Measurements from ENCODE around the gene PRKCE. TPM values are rescaled to one million over a fixed set of nuclear protein-coding genes. Genes with fewer than 3 reads are reported as not detected.

PRKCE gene
- total RNA-seq, 2 experiments from 2014 or later = 24.9 to 26.2 TPM

DNA sequence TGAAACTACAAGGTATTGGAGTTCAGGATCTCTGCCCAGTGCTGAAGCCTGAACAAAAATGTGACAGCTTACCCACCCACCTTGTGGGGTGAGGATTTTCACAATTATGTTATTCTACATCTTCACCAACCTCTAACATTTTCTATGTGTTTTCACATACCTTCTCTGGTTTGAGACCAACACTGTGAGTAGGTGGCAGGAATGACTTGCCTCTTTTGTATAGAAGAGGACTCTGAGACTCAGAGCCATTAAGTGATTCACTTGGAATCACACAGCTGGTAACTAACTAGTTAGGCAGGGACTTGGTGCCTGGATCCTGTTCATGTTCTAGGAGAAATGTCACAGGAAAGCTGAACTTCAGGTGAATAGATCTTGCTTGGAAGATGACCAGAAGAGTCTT is 25.7 kb upstream of the PRKCE start:
- Mint-ChIP-seq H3K36me3 (ENCODE audit: low read depth) (no peaks in the 10 kb centered on the region), H3K4me1 (ENCODE audit: low read depth) (no peaks in the 10 kb centered on the region), H3K9me3 (no peaks in the 10 kb centered on the region), H3K27ac (no peak overlapping the region), H3K4me3 (no peak overlapping the region), H3K27me3 (peaks cover 11% of the 10 kb centered on the region)
- CTCF ChIA-PET = interaction anchor here (1.0 kb wide), 1 partner anchor 18 kb away, joined by 4 read pairs; no protein-coding TSS in a partner anchor
- peaks cover 0 to 8% of the 10 kb centered on the region in 2 experiments for H3K27me3 ChIP-seq (ENCODE audit: control insufficient read depth in 1 of 2, insufficient read depth in 2 of 2, low read length in 2 of 2)
- H3K27ac ChIP-seq (ENCODE audit: low read depth in 1 of 2, low read length in 2 of 2) = no peak overlapping the region
- DNase-seq (no peak), ATAC-seq (ENCODE audit: poor library complexity) (no peak)
- intact Hi-C loops (cut with DNase I, micrococcal nuclease) = no loop called here
- TF ChIP-seq, protein P1, sequence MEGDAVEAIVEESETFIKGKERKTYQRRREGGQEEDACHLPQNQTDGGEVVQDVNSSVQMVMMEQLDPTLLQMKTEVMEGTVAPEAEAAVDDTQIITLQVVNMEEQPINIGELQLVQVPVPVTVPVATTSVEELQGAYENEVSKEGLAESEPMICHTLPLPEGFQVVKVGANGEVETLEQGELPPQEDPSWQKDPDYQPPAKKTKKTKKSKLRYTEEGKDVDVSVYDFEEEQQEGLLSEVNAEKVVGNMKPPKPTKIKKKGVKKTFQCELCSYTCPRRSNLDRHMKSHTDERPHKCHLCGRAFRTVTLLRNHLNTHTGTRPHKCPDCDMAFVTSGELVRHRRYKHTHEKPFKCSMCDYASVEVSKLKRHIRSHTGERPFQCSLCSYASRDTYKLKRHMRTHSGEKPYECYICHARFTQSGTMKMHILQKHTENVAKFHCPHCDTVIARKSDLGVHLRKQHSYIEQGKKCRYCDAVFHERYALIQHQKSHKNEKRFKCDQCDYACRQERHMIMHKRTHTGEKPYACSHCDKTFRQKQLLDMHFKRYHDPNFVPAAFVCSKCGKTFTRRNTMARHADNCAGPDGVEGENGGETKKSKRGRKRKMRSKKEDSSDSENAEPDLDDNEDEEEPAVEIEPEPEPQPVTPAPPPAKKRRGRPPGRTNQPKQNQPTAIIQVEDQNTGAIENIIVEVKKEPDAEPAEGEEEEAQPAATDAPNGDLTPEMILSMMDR (IDR thresholded peaks at IDR 0.05) = no peak
- H3K4me1 ChIP-seq (ENCODE audit: insufficient read depth, low read length) = no peaks in the 10 kb centered on the region
- no peaks in the 10 kb centered on the region for H3K36me3 ChIP-seq (ENCODE audit: insufficient read depth, low read length)
- no peak overlapping the region for H3K4me3 ChIP-seq (ENCODE audit: low read length)
- POLR2A ChIA-PET = no interaction called here
- H3K9me3 ChIP-seq (ENCODE audit: control insufficient read depth in 1 of 2, insufficient read depth in 1 of 2, low read length in 2 of 2) = no peaks in the 10 kb centered on the region

- H3K9me3 Mint-ChIP-seq = no peaks in the 10 kb centered on the region
- H3K36me3 Mint-ChIP-seq (ENCODE audit: low read depth) = no peaks in the 10 kb centered on the region
- H3K9me3 ChIP-seq (ENCODE audit: control insufficient read depth in 1 of 2, insufficient read depth in 1 of 2, low read length in 2 of 2) = no peaks in the 10 kb centered on the region
- H3K27ac Mint-ChIP-seq = no peak overlapping the region
- no peaks in the 10 kb centered on the region for H3K4me1 Mint-ChIP-seq (ENCODE audit: low read depth)
- ATAC-seq (ENCODE audit: poor library complexity) = no peak
- no peak for DNase-seq
- H3K36me3 ChIP-seq (ENCODE audit: insufficient read depth, low read length) = no peaks in the 10 kb centered on the region
- H3K4me1 ChIP-seq (ENCODE audit: insufficient read depth, low read length) = no peaks in the 10 kb centered on the region
- H3K27ac ChIP-seq (ENCODE audit: low read depth in 1 of 2, low read length in 2 of 2) = no peak overlapping the region
- peaks cover 16% of the 10 kb centered on the region for H3K27me3 Mint-ChIP-seq
- ChIA-PET CTCF (interaction anchor here (0.7 to 1.0 kb wide), 2 partner anchors 17 to 60 kb away, joined by 3 to 4 read pairs; no protein-coding TSS in a partner anchor), POLR2A (no interaction called here)
- intact Hi-C loops (cut with DNase I, micrococcal nuclease) = no loop called here
- peaks cover 0 to 7% of the 10 kb centered on the region in 2 experiments for H3K27me3 ChIP-seq (ENCODE audit: control insufficient read depth in 1 of 2, insufficient read depth in 2 of 2, low read length in 2 of 2)
- H3K4me3 ChIP-seq (ENCODE audit: low read length) = no peak overlapping the region
- TF ChIP-seq, protein P1 (IDR thresholded peaks at IDR 0.05) = no peak
- H3K4me3 Mint-ChIP-seq = no peak overlapping the region
These were observed 24.9 kb upstream of the PRKCE start for GRCh38 chr2:45626387-45627221.

- ChIA-PET CTCF (no interaction called here), POLR2A (interaction anchor here (0.5 kb wide), 1 partner anchor 61 kb away, joined by 3 read pairs; no protein-coding TSS in a partner anchor)
- DNase-seq = no peak
- Histone ChIP-seq H3K36me3 (ENCODE audit: insufficient read depth, low read length) (no peaks in the 10 kb centered on the region), H3K27me3 (ENCODE audit: control insufficient read depth in 1 of 2, insufficient read depth in 2 of 2, low read length in 2 of 2) (peaks cover 4 to 10% of the 10 kb centered on the region in 2 experiments), H3K27ac (ENCODE audit: low read depth in 1 of 2, low read length in 2 of 2) (no peak overlapping the region), H3K4me3 (ENCODE audit: low read length) (no peak overlapping the region), H3K4me1 (ENCODE audit: insufficient read depth, low read length) (no peaks in the 10 kb centered on the region), H3K9me3 (ENCODE audit: control insufficient read depth in 1 of 2, insufficient read depth in 1 of 2, low read length in 2 of 2) (no peaks in the 10 kb centered on the region)
- Mint-ChIP-seq H3K9me3 (no peaks in the 10 kb centered on the region), H3K27ac (no peak overlapping the region), H3K27me3 (peaks cover 19% of the 10 kb centered on the region), H3K36me3 (ENCODE audit: low read depth) (no peaks in the 10 kb centered on the region), H3K4me3 (no peak overlapping the region), H3K4me1 (ENCODE audit: low read depth) (no peaks in the 10 kb centered on the region)
- TF ChIP-seq, protein P1 (IDR thresholded peaks at IDR 0.05) = no peak
- intact Hi-C loops (cut with DNase I, micrococcal nuclease) = no loop called here
- ATAC-seq (ENCODE audit: poor library complexity) = no peak
These were observed 23.6 kb upstream of the PRKCE start for GRCh38 chr2:45627911-45628310.
